Hematopoietic multipotent progenitor cell treated with erythropoietin and hydrocortisone succinate and interleukin-3 and kit ligand, for 4 days (in vitro differentiated cells): ENCODE measurements around the gene MON1B.
"Not testable (repeated sequence)": the region's sequence is repeated elsewhere in the genome, so short reads cannot be mapped to it uniquely, and the experiment has no call there.

Experiments
- DNase-seq: peaks from one replicate; pipeline ENCODE4 v3.0.0-alpha.2; 2015

Gene MON1B

DNA sequence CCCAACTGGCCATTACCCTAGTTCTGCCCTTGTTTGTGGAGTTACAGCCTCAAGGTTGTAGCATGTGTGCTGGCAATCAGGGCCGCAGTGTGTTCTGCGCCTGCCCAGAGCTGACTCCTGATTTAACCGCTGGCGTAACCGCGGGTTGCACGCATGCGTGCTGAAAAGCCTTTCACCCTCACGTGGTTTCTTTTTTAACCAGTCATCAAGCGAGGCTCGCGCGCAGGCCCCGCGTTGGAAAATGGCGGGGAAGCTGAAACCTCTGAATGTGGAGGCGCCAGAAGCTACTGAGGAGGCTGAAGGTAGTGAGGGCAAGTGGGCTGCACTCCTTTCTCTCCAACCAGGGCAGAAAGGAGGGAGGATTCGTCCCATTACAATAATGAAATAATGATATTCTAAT, 8.2 kb downstream of the MON1B start, which contains the start of gene SYCE1L:
SYCE1L (plus strand) TSS at position 198 of the 400 bp plus-strand sequence; CDS start at position 242, 44 bp downstream.
- no peak for DNase-seq

DNA sequence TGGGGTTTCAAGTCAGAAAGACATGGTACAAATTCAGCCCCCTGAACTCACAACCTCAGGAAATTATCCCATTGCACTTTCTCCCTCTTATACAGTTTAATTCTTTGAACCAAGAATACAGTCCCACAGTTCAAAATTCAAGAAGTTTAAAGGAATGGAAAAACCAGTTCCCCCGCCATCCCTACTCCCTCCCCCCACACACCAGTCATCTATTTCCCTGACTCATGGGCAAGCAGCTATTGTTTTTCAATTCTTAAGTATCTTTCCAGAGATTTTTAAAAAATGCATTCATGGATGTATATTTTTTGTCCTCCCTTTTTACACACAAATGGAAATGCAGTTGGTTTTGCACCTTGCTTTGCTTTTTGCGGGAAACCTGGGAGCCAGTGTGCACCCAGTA, 15.5 kb downstream of the MON1B start:
- DNase-seq = no peak

DNA sequence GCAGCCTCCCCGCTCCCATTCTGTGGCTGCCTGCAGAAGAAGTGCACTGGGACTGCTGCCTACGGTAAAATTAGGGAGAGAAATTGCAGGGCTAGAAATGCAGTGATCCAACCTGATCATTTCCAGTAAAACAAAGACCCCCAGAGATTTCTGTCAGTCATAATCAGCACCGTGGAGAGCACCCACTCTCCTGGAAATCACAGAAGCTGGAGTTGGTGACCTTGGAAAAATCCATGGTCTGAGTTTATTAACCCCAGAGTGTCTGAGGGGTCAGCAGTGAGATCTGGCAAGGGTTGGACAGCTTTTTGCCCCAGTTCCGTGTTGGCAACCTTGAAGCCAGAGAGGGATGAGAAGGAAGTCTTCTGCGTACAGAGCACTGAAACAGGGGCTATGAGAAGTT, 16.0 kb downstream of the MON1B start:
- DNase-seq = no peak

DNA sequence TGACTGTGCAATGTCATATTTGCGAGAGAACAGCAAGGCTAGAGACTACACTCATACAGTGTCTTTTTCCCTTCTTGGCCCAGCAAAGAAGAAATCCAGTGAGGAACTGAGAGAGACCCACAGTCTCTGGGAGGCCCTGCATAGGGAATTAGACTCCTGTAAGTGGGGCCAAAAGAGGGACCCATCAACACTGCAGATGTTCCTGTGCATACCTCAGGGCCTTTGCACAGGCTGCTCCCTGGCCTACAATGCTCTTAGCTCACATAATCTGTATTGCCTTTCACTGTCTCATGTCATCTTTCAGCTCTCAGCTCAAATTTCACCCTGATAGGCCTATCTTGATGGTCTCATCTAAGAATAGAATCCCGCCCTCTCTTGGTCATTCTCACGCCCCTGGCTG, 17.4 kb downstream of the MON1B start:
- DNase-seq = no peak

DNA sequence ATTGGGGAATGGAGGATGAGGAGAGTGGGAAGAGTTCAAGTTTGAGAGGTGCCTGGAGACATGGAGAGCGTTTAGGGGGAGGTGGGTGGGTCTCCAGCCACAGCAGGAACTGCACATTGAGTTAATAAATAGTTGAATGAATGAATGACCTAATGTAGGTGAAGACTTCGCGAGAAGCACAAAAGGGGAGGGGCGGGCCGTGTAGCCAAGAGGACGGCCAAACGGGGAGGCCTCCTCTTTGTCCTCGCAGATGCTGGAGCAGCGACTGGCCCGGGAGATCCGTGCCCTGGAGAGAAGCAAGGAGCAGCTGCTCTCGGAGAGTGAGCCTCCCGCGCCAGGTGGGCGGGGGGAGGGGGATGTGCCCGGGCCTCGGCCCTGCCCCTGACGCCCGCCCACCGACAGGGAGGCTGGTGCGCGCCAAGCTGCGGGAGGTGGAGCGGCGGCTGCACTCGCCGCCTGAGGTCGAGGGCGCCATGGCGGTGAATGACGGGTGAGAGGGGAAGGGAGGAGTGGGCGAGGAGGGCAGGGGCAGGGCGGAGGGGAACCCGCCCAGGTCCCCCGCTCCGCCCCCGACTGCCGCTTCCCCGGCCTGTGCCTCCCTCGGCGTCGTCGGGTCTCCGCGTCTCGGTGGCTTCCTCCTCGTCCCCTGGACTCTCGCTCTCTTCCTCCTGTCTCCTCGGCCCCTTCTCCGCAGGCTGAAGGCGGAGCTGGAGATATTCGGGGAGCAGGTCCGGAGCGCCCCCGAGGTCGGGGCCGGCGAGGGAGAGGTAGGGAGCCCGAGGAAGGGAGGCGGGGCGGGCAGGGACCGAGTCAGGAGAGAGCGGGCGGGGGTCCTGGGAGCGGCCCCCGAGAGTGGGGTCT, 21.1 kb downstream of the MON1B start:
- peak; percentile 75 for DNase-seq

DNA sequence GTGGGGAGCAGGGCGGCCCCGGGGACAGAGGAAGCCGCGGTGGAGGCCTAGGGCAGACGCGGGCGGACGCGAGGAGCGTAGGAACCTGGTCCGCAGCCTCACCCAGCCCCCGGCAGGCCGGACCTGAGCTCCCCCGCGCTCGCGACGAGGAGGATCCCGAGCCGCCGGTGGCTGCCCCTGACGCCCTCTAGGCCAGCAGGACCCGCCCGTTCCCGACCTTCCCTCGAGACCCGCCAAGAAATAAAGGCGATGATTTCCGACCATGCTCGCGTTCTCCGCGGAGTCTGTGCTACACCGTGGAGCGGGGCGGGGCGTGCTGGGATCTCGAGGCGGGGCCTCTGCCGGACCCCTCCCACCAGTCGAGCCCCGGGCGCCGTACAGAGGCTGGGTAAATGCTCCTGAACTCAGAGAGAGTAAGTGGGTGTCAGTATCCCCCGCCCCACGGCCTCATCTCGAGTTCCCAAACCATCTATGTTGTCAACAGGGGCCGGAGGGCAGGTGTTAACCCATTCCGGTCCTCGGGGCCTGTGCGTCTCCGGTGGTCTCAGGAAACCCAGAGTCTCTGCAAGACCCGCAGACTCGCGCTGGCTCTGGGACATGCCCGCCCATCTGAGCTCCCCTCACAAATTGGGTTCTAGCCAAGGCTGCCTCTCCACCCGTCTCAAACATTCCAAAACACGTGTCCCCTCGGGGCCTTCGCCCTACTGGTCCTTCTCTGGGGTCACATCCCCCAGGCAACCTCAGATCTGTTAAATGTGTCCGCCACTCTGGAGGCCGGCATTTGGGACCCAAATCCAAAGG, 22.0 kb downstream of the MON1B start:
- DNase-seq = peak; percentile 70

DNA sequence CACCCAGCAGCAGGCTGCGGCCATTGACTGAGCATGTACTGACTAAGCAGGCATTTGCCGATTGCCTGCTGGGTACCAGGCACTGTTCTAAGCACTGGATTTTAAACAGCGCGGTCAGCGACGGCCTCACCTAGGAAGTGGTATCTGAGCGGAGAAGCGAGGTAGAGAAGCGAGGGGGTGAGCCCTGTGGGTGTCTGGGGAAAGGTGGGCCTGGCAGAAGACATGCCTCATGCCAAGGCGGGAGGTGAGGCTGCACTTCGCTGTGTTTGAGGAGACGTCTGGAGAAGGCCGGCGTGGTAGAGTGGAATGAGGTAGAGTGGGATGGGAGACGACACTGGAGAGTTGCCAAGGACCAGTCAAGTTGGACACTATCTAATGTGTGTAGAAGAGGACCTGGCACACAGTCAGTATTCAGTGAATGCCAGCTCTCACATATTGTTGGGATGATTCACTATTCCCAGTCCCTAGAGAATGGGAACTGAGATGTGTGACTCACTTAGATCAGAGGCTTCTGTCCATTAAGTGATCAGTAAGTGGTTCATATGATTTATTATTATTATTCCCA, 22.6 kb downstream of the MON1B start:
- no peak for DNase-seq

DNA sequence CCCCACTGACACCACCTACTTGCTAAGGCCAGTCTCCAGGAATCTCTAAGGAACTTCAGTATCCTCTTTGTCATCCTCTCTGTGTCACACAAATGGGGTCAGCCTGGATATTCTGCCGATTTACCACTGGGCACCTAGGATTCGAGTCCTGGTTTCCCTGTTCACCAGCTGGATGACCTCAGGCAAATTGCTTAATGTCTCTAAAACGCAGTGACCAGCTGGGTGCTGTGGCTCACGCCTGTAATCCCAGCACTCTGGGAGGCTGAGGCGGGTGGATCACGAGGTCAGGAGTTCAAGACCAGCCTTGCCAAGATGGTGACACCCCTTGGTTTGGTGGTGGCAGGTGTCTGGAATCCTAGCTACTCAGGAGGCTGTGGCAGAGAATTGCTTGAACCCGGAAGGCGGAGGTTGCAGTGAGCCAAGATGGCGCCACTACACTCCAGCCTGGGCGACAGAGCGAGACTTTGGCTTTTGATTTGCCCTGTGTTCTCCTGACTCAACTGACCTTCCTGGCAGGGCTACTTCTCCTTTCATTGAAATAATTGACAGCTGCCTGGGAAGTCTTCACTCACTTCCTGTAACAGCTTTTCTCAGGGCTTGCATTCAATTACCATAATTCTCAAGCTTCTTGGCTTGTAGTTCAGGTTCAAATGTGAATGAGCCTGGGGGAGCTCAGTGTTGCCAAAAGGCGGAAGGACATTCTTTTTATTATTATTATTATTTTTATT, 23.6 kb downstream of the MON1B start:
- no peak for DNase-seq

DNA sequence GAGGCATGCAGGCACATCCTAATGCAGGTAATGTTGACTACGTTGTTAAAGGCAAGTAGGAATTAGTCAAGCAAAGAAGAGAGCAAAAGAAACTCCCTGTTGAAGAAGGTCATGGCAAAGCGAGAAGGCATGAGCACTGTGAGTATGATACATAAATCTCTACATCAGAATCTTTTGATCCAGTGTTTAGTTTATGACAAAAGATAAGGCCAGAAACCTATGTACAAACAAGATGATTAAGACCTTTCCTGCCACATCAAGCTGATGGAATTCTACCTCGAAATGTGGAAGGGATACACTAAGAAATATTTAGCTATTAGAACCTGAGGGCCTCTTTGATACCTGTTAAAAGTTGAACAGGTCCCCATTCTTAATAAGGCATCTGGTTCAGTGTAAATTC, 28.4 kb downstream of the MON1B start:
- DNase-seq = no peak

DNA sequence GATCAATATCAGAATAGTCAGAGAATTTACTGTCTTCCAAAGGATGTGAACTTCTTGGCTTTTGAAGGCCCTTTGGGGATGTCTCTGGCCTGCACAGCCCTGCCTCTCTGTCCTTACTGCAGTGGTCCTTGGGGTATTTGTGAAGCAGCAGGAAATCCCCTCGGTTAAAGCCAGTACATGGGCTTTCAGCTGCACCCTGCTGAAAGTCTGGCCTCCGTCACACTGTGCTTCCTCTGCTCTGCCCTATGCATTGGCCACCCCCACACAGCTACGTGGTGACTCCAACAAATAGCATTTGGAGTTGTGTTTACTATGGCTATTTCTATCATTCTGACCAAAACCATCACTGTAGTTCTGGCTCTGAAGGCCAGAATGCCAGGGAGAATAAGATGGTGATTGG, 29.4 kb downstream of the MON1B start:
- no peak for DNase-seq

DNA sequence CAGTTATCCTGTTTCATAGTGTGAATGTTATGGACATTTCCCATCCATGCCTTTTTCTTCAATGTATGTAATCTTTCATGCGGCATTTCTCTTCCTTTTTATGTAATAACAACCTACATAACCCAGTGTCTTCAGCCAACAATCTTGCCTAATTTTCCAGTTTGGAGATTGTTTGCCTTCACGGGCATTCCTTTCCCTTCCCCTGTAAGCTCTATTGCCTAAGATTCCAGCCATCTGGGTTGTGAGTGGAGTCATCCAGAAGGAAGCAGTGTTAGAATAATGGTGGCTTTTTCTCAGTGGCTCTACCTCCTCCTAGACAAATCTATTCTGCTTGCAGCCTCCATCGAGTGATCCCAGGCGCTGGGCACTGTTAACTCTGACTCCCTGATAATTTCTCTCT, 30.5 kb downstream of the MON1B start:
- DNase-seq = no peak

DNA sequence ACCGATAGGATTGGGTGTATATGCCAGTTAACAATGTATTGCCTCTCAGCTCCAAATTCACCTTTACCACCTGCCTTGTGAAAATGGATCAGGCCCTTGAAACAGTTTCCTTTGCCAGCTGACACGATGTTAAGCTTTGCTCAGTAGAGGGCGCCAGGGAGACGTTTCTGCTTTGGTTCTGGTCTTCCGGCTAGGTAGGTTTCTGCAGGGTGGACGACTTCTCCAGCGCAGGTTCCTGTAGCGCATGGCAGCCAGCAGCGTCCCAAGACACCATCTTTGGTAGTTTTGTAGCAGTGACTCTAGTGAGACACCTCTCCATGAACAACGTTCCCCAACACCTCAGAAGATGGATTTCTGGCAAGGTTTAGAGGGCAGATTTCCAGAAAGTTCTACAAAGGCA, 32.2 kb downstream of the MON1B start:
- peak; percentile 49 for DNase-seq

DNA sequence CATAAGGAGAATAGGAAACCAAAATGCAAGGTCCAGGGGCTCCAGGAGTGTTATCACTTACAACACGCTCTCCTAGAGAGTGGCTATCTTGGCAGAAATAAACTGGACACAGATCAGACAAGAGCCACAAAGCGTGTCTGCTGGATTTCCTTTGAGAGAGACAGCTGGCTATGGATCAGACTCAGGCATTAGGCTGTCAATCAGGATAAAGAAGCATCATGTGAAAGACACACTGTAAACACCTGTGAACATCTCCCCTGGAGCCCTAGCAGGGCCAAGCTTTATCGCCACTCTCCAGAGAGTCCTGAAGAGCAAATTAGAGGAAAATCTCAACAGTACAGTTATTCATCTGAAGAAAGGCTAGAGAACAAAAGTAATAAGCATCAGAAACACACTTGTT, 34.2 kb downstream of the MON1B start:
- DNase-seq = no peak

DNA sequence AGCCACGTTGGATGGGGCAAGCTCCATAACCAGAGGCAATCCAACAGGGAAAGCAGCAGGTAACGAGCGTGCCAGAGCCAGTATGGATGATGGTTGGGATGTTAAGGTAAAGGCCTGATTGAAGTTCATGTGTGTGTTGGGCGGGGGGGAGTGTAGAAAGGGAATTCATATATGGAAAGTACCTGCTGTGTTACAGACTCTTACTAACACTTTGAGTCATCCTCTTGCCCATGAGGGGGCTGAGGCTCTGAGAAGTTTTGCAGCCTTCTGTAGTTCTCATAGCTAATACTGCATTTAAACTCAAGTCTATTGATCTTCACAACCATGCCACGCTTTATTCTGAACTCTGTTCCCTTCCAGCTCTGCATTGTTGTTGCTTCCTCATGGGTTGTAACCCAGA, 36.8 kb downstream of the MON1B start:
- no peak for DNase-seq

DNA sequence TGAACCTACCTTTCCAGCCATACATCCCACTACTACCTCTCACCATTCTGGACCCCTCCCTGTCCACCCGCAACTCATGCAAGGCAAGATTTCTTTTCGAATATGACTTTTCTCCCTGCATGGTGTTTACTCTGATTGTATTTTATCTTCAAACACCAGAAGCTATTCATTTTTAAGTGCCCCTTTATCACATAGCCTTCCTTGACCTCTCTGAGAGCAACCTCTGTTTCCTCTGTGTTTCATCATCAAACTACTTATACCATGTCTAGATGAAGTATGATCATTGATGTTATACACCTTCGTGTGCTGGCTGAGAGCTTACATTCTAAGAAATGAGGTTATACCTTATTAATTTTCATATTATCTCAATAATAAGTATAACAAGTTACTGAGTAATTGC, 40.1 kb downstream of the MON1B start:
- DNase-seq = no peak

DNA sequence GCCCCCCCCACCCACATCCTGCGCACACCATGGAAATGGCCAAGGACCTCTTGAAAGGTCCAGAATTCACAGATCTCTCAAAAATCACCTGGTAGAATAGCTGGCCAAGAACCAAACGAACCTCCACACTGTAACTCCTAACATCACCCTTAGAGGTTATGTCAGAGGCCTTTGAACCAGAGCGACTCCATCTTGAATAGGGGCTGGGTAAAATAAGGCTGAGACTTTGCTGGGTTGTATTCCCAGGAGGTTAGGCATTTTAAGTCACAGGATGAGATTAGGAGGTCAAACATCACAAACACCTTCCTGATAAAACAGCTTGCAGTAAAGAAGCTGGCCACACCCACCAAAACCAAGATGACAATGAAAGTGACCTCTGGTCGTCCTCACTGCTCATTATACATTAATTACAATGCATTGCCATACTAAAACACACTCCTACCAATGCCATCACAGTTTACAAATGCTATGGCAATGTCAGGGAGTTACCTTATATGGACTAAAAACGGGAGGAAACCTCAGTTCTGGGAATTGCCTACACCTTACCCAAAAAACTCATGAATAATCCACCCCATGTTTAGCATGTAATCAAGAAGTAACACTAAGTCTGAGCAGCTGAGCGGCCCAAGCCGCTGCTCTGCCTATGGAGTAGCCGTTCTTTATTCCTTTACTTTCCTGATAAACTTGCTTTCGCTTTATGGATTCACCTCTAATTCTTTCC, 43.0 kb downstream of the MON1B start:
- DNase-seq = no peak

DNA sequence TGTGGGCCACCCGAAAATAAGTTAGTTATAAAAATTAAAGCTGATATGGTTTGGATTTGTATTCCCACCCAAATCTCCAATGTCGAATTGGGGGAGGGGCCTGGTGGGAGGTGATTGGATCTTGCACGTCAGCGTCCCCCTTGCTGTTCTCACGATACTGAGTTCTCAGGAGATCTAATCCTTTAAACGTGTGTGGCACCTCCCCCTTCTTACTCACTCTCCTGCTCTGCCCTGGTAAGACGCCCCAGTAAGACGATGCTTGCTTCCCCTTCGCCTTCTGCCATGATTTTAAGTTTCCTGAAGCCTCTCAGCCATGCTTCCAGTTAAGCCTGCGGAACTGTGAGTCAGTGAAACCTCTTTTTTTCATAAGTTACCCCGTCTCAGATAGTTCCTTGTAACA, 43.6 kb downstream of the MON1B start:
- no peak for DNase-seq

DNA sequence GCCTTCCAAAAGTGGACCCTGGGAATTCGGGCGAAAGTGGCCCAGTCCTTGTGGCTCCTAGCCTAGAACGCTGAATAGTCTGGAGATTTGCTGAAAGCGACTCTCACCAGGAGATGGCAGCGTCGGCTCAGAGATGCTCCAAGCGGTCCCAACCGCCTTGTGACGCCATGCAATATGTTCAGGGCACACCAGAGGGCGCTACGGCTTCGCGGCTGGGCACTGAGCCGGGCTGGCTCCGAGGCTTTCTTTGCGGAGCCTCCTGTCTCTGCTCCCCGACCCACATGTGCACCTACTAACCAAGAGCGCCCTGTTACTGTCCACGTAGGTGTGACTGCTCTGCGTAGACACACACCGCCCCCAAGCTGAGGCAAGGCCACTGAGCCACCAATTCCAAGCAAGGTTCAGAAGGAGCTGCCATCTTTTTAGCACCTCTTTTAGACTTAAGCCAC, 45.1 kb downstream of the MON1B start:
- DNase-seq = peak; percentile 91

DNA sequence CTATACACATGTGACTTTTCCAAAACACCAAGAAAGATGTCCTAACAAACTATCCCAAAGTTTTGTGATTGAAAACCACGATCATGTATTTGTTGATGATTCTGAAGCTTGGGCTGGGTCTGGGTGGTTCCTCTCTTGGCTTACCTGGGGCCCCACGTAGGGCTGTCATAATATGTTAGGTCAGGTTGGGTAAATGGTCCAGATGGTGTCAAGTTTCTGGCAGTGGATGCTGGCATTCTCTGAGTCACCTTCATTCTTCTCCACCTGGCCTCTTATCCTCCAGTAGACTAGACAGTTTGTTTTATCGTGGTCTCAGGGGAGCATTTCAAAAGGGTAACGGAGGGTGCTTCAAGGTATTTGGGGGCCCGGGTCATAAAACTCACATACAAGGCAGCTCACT, 47.6 kb downstream of the MON1B start:
- no peak for DNase-seq

DNA sequence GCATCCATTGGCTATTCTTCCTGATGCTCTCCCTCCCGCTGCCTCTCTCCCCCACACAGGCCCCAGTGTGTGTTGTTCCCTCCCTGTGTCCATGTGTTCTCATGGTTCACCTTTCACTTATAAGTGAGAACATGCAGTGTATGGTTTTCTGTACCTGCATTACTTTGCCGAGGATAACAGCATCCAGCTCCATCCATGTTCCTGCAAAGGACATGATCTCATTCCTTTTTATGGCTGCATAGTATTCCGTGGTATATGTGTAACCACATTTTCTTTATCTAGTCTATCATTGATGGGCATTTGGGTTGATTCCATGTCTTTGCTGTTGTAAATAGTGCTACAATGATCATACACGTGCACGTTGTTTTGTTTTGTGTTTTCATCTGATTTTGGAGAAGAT, 51.5 kb downstream of the MON1B start:
- DNase-seq = not testable (repeated sequence)

DNA sequence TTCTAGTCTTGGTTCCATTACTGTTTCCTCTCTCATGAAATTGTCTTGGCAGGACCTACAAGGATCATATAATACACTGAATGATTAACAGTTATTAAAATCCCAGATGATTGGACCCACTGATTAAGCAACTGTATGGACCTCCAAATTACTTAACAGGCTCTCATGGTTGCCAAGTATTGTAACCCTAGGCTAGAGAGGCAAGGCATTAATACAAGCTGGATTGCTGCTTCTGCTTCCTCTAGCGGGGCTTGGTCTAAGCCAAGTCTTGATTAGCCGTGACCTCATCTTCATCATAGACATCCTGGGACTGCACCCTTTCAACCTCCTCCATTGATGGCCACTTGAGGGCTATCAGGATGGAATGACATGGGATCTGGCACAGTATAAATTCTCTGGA, 55.2 kb downstream of the MON1B start:
- DNase-seq = no peak

DNA sequence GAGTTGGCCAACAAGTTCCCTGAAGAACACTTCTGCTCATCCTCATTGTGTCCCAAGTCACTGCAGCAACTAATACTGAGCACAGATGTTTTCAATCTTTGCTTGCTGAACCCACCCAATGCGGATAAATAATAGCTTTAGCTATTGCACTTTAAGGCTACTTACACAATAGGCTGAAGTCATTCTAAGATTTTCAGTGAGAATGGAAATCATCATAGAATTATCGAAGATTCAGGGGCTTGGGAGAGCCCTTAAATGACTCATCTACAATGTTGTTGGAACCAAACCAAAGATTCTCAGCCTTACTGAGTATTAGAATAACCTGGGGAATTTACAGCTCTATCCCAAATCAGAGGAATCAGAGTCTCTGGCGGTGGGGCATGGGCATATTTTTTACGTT, 59.4 kb downstream of the MON1B start:
- no peak for DNase-seq
